Effector memory CD8-positive, alpha-beta T cell (primary cell): ENCODE measurements around the gene VLDLR.

Experiments
- ATAC-seq: fragments of 150-1000 bp; cut with Tn5 transposase; replicated peaks from 2 replicates; pipeline ENCODE4 v1.10.0; 2021; ENCODE audit warnings: mild to moderate bottlenecking, moderate library complexity
- DNase-seq, 3 experiments: peaks; one replicate each; pipeline ENCODE4 v3.0.0; 2021
- H3K27ac Mint-ChIP-seq, 2 donors: one replicate each; pipeline ENCODE4 v1.8.0; 2022; ENCODE audit warnings: mild to moderate bottlenecking in 2 of 2, mixed read lengths in 2 of 2, moderate library complexity in 2 of 2
- H3K27me3 Mint-ChIP-seq, 2 donors: one replicate each; pipeline ENCODE4 v1.8.0; 2022; ENCODE audit warnings: mixed read lengths in 2 of 2
- H3K36me3 Mint-ChIP-seq: one replicate; pipeline ENCODE4 v1.8.0; 2022; ENCODE audit warnings: mild to moderate bottlenecking, moderate library complexity, mixed read lengths; ENCODE audit not compliant: insufficient read depth
- H3K4me1 Mint-ChIP-seq, 2 donors: one replicate each; pipeline ENCODE4 v1.8.0; 2022; ENCODE audit warnings: low read depth in 2 of 2, mixed read lengths in 2 of 2
- H3K4me3 Mint-ChIP-seq, 2 donors: one replicate each; pipeline ENCODE4 v1.8.0; 2022; ENCODE audit warnings: mild to moderate bottlenecking in 2 of 2, mixed read lengths in 2 of 2, moderate library complexity in 2 of 2
- H3K9me3 Mint-ChIP-seq, 2 donors: one replicate each; pipeline ENCODE4 v1.8.0; 2022; ENCODE audit warnings: mixed read lengths in 2 of 2

The VLDLR gene

GRCh38 chr9:2655411-2655901, 33.9 kb downstream of the VLDLR start:
- Mint-ChIP-seq H3K9me3 (no peaks in the 10 kb centered on the region), H3K27ac (peak overlapping the region; percentile 91), H3K36me3 (no peaks in the 10 kb centered on the region), H3K27me3 (no peaks in the 10 kb centered on the region), H3K4me1 (peaks cover 13 to 24% of the 10 kb centered on the region in 2 donors), H3K4me3 (peak overlapping the region; percentile 2 to 28)
- ATAC-seq (peak; percentile 89), DNase-seq (peak; percentile 15 to 22 (median 21))

GRCh38 chr9:2657427-2657826, 35.8 kb downstream of the VLDLR start:
- DNase-seq (peak; percentile 3 to 17 (median 3)), ATAC-seq (peak; percentile 66)
- Mint-ChIP-seq H3K4me3 (peak overlapping the region; percentile 38 to 55), H3K27ac (peak overlapping the region in 1 of 2 donors; percentile 91), H3K27me3 (peaks cover 0 to 9% of the 10 kb centered on the region in 2 donors), H3K9me3 (no peaks in the 10 kb centered on the region), H3K36me3 (no peaks in the 10 kb centered on the region), H3K4me1 (peaks cover 13 to 24% of the 10 kb centered on the region in 2 donors)

GRCh38 chr9:2662496-2662895, 40.9 kb downstream of the VLDLR start:
- H3K4me1 Mint-ChIP-seq, result peaks cover 1 to 6% of the 10 kb centered on the region in 2 donors
- H3K27ac Mint-ChIP-seq, result no peak overlapping the region
- H3K36me3 Mint-ChIP-seq, result no peaks in the 10 kb centered on the region
- H3K9me3 Mint-ChIP-seq, result no peaks in the 10 kb centered on the region
- DNase-seq (no peak), ATAC-seq (no peak)
- H3K4me3 Mint-ChIP-seq, result no peak overlapping the region
- H3K27me3 Mint-ChIP-seq, result peaks cover 0 to 10% of the 10 kb centered on the region in 2 donors

- Mint-ChIP-seq H3K4me3 (no peak overlapping the region), H3K9me3 (no peaks in the 10 kb centered on the region), H3K27ac (no peak overlapping the region), H3K4me1 (peaks cover 0 to 4% of the 10 kb centered on the region in 2 donors), H3K36me3 (no peaks in the 10 kb centered on the region), H3K27me3 (peaks cover 0 to 10% of the 10 kb centered on the region in 2 donors)
- DNase-seq (no peak), ATAC-seq (no peak)
These were observed 42.0 kb downstream of the VLDLR start for GRCh38 chr9:2663461-2664173.

GRCh38 chr9:2664174-2665065, 42.8 kb downstream of the VLDLR start:
- DNase-seq (no peak), ATAC-seq (no peak)
- peaks cover 0 to 4% of the 10 kb centered on the region in 2 donors for H3K4me1 Mint-ChIP-seq
- no peaks in the 10 kb centered on the region for H3K36me3 Mint-ChIP-seq
- no peak overlapping the region for H3K27ac Mint-ChIP-seq
- peaks cover 0 to 10% of the 10 kb centered on the region in 2 donors for H3K27me3 Mint-ChIP-seq
- H3K9me3 Mint-ChIP-seq, result no peaks in the 10 kb centered on the region
- H3K4me3 Mint-ChIP-seq, result no peak overlapping the region

GRCh38 chr9:2666569-2666968, 45.0 kb downstream of the VLDLR start:
- Mint-ChIP-seq H3K4me1 (peaks cover 0 to 4% of the 10 kb centered on the region in 2 donors), H3K36me3 (no peaks in the 10 kb centered on the region), H3K27ac (no peak overlapping the region), H3K27me3 (peaks cover 0 to 10% of the 10 kb centered on the region in 2 donors), H3K9me3 (no peaks in the 10 kb centered on the region), H3K4me3 (no peak overlapping the region)
- no peak for DNase-seq
- ATAC-seq, result no peak

- peaks cover 0 to 2% of the 10 kb centered on the region in 2 donors for H3K4me1 Mint-ChIP-seq
- H3K27ac Mint-ChIP-seq, result no peak overlapping the region
- no peaks in the 10 kb centered on the region for H3K36me3 Mint-ChIP-seq
- no peaks in the 10 kb centered on the region for H3K27me3 Mint-ChIP-seq
- ATAC-seq (no peak), DNase-seq (no peak)
- no peak overlapping the region for H3K4me3 Mint-ChIP-seq
- H3K9me3 Mint-ChIP-seq, result no peaks in the 10 kb centered on the region
These were observed 51.6 kb downstream of the VLDLR start for GRCh38 chr9:2673161-2673560.

- Mint-ChIP-seq H3K36me3 (no peaks in the 10 kb centered on the region), H3K4me3 (no peak overlapping the region), H3K27me3 (no peaks in the 10 kb centered on the region), H3K9me3 (no peaks in the 10 kb centered on the region), H3K27ac (no peak overlapping the region), H3K4me1 (peaks cover 0 to 5% of the 10 kb centered on the region in 2 donors)
- no peak for DNase-seq
- no peak for ATAC-seq
These were observed 52.7 kb downstream of the VLDLR start for GRCh38 chr9:2674141-2674824.

- H3K4me1 Mint-ChIP-seq, result peaks cover 0 to 6% of the 10 kb centered on the region in 2 donors
- no peaks in the 10 kb centered on the region for H3K36me3 Mint-ChIP-seq
- ATAC-seq (no peak), DNase-seq (no peak)
- H3K27ac Mint-ChIP-seq, result no peak overlapping the region
- no peaks in the 10 kb centered on the region for H3K27me3 Mint-ChIP-seq
- no peaks in the 10 kb centered on the region for H3K9me3 Mint-ChIP-seq
- H3K4me3 Mint-ChIP-seq, result no peak overlapping the region
These were observed 54.2 kb downstream of the VLDLR start for GRCh38 chr9:2675834-2676233.

- Mint-ChIP-seq H3K4me1 (peaks cover 0 to 6% of the 10 kb centered on the region in 2 donors), H3K9me3 (no peaks in the 10 kb centered on the region), H3K27me3 (no peaks in the 10 kb centered on the region), H3K36me3 (no peaks in the 10 kb centered on the region), H3K4me3 (no peak overlapping the region), H3K27ac (no peak overlapping the region)
- DNase-seq, result no peak
- no peak for ATAC-seq
These were observed 54.9 kb downstream of the VLDLR start for GRCh38 chr9:2676466-2676865.

GRCh38 chr9:2677915-2678889, 56.6 kb downstream of the VLDLR start:
- Mint-ChIP-seq H3K4me3 (no peak overlapping the region), H3K27ac (no peak overlapping the region), H3K4me1 (peaks cover 0 to 6% of the 10 kb centered on the region in 2 donors), H3K27me3 (no peaks in the 10 kb centered on the region), H3K9me3 (no peaks in the 10 kb centered on the region), H3K36me3 (no peaks in the 10 kb centered on the region)
- ATAC-seq (peak; percentile 22), DNase-seq (no peak)

GRCh38 chr9:2679011-2679410, 57.4 kb downstream of the VLDLR start:
- Mint-ChIP-seq H3K4me1 (peaks cover 0 to 6% of the 10 kb centered on the region in 2 donors), H3K27ac (peak overlapping the region in 1 of 2 donors; percentile 17), H3K9me3 (no peaks in the 10 kb centered on the region), H3K4me3 (no peak overlapping the region), H3K27me3 (no peaks in the 10 kb centered on the region), H3K36me3 (no peaks in the 10 kb centered on the region)
- DNase-seq, result no peak
- no peak for ATAC-seq
